GM18505 (cell line): Measurements from ENCODE around the gene SKA2.
"Not testable (repeated sequence)": the region's sequence is repeated elsewhere in the genome, so short reads cannot be mapped to it uniquely, and the experiment has no call there.

Experiments used
- ATAC-seq: cut with Tn5 transposase; IDR thresholded peaks from one replicate; pipeline ENCODE4 v1.9.1; 2021; ENCODE audit not compliant: unreplicated experiment
- POLR2A ChIP-seq: IDR thresholded peaks from 4 replicates; pipeline ENCODE4 v1.6.1; 2011; ENCODE audit warnings: borderline replicate concordance; ENCODE audit not compliant: insufficient read depth, insufficient read length; ENCODE audit errors: extremely low read depth

SKA2 gene

DNA sequence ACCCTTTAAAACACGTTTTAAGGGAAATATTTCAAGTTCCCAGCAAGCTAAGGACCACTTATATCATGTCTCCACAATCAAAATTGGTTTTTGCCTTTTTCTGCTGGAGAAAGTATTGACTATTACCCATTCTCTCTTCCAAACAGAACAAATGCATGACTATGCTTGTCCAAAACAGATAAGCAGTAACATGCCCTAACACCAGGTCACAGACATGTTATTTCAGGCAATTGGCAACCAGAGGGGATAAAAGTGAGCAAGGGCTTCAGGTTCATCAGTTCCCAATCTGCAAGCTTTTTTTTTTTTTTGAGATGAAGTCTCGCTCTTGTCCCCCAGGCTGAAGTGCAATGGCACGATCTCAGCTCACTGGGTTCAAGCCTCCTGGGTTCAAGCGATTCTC lies 15.0 kb downstream of the SKA2 start:
- no peak for TF ChIP-seq POLR2A
- ATAC-seq: no peak

- not testable (repeated sequence) for ATAC-seq
Measured at GRCh38 chr17:59138339-59138738, 16.6 kb downstream of the SKA2 start.

DNA sequence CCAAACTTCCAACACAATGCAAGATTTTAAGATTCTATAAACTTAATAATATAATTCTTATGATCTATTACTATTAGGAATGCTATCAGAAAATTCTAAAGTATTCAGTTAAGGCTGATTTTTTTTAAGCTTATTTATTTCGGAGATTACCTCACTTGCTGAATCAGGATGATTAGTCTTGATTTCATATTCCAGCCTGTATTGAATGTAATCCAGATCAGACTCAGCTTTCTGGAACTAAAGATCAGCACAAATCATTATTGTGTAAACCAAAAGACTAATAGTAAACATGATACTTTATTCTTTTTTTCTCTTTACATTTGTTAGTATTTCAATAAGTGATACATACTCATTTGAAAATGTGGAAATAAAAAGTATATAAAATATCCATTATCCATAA lies 23.9 kb downstream of the SKA2 start:
- TF ChIP-seq POLR2A: no peak
- ATAC-seq: no peak

- no peak for ATAC-seq
- no peak for TF ChIP-seq POLR2A
Measured at GRCh38 chr17:59129814-59130213, 25.2 kb downstream of the SKA2 start.

- no peak for ATAC-seq
Measured at GRCh38 chr17:59126809-59127417, 28.1 kb downstream of the SKA2 start.

GRCh38 chr17:59124665-59125064 lies 30.3 kb downstream of the SKA2 start:
- ATAC-seq: no peak
- no peak for TF ChIP-seq POLR2A

More at GRCh38 chr17:59126809-59127417, 28.1 kb downstream of the SKA2 start:
- no peak for TF ChIP-seq POLR2A

DNA sequence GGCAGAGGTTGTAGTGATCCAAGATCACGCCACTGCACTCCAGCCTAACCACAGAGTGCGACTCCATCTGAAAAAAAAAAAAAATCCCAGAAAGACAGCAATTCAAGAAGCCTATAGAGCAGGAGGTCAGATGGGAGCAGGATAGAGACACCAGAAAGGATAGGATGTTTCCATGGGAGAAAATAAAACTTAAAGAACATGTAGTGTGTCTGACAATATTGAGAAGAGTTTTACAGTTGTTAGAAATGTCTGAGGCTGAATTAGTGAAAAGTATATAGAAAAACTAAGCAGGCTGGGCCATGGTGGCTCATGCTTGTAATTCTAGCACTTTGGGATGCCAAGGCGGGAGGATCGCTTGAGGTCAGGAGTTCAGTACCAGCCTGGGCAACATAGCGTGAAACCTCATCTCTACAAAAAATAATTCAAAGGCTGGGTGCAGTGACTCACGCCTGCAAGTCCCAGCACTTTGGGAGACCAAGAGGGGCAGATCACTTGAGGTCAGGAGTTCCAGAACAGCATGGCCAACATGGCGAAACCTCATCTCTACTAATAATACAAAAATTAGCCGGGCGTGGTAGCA lies 33.0 kb downstream of the SKA2 start:
- no peak for ATAC-seq
- TF ChIP-seq POLR2A: no peak

- no peak for TF ChIP-seq POLR2A
- ATAC-seq: no peak
Measured at GRCh38 chr17:59115474-59115873, 39.5 kb downstream of the SKA2 start.

DNA sequence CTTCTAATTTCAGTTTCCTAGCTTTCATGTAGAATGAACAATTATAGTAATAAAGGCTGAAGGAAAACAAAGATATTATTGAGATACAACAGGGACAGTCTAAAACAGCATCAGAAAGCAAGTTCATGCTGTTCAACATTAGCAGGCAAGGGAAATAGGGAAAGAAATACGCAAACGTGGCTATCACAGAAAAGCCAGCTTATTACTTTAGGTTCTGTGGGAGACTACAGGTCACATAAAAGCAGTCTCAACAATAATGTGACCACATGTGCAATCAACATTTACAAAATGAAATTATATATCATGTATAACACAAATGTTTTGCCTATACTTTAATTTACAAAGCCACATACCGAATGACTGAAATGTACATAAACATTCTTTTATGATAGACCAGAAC lies 43.4 kb downstream of the SKA2 start:
- no peak for TF ChIP-seq POLR2A
- ATAC-seq: no peak

DNA sequence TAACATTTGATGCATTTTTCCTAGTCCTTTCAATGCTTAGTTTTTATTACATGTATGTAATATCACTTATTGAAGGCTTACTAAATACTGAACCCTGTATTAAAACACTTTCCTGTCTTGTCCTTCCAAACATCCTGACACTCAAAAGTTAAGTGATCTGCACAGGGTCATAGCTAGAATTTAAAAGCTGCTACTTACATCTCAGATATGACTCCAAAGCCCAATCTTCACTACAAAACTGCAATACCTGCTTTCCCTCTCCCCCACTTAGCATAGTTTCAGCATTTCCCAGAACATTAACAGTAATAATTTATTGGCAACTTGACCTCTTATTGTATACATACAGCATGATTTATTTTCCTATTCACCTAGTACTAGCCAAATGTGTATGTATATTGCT lies 44.0 kb downstream of the SKA2 start:
- no peak for ATAC-seq
- no peak for TF ChIP-seq POLR2A

DNA sequence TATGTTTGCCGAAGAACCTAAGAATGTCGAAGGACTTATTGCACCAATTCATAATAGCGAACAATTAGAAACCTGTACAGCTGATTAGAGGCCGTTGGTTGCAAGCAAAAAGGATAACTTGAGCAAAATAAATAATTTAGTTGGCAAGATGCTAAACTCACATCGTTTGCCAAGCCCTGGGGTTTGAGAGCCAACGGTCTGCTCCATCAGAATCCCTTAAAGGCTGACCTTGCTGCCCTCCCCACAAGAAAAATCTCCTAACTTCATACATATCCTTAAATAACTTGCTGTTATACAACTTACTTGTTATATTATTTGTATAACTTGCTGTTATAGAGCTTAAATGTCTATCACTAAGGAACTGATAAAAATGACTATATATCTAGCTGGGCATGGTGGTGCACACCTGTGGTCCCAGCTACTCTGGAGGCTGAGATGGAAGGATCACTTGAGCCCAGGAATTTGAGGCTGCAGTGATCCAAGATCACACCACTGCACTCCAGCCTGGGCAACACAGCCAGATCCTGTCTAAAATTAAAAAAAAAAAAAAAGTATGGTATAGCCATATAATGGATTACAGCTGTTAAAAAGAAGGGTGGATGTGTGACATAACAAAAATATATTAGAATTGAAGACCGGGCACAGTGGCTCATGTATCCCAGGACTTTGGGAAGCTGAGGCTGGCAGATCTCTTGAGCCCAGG lies 46.4 kb downstream of the SKA2 start:
- no peak for ATAC-seq

GRCh38 chr17:59107306-59107670 lies 47.7 kb downstream of the SKA2 start:
- ATAC-seq: no peak
- no peak for TF ChIP-seq POLR2A

More for the DNA sequence above, 46.4 kb downstream of the SKA2 start:
- TF ChIP-seq POLR2A: no peak

- ATAC-seq: peak; percentile 92
Measured at GRCh38 chr17:59106463-59107305, 48.3 kb downstream of the SKA2 start, which contains the start of gene TRIM37. TRIM37 (minus strand) TSS chr17:59106880; CDS start chr17:59106461, 419 bp downstream.

More at GRCh38 chr17:59106463-59107305, 48.3 kb downstream of the SKA2 start, which contains the start of gene TRIM37:
- TF ChIP-seq POLR2A: peak; percentile 81
